Lung (tissue), 12 donors: ENCODE measurements around the gene ATAD3B. TPM values are rescaled to one million over a fixed set of nuclear protein-coding genes. Genes with fewer than 3 reads are reported as not detected.

Source experiments
- ATAC-seq: fragments of 200-7000 bp; cut with Tn5 transposase; one replicate; pipeline ENCODE4 v1.9.1; 2020; ENCODE audit warnings: moderate number of reproducible peaks; ENCODE audit not compliant: insufficient read depth, low FRiP score
- DNase-seq, 3 donors: peaks; one replicate each; pipeline ENCODE4 v3.0.0-alpha.2; 2013 to 2017
- H3K27ac ChIP-seq, 2 donors: one replicate each; pipeline ENCODE4 v1.5.1; 2013; ENCODE audit warnings: mild to moderate bottlenecking in 2 of 2, moderate library complexity in 2 of 2, control low read depth in 1 of 2, inconsistent platforms in 1 of 2, low read depth in 1 of 2, low read length in 1 of 2
- H3K27me3 ChIP-seq, 3 donors: one replicate each; pipeline ENCODE4 v1.5.1; 2013; ENCODE audit warnings: low read length in 2 of 3; ENCODE audit not compliant: control insufficient read depth in 3 of 3, insufficient read depth in 3 of 3
- H3K36me3 ChIP-seq, 4 donors: one replicate each; pipeline ENCODE4 v1.5.1; 2013; ENCODE audit warnings: low read length in 4 of 4, mild to moderate bottlenecking in 1 of 4, moderate library complexity in 1 of 4; ENCODE audit not compliant: control insufficient read depth in 4 of 4, insufficient read depth in 4 of 4
- H3K4me1 ChIP-seq, 5 donors: one replicate each; pipeline ENCODE4 v1.5.1; 2013; ENCODE audit warnings: low read length in 5 of 5, mild to moderate bottlenecking in 2 of 5, moderate library complexity in 1 of 5; ENCODE audit not compliant: control insufficient read depth in 5 of 5, insufficient read depth in 5 of 5
- H3K4me3 ChIP-seq: one replicate; pipeline ENCODE4 v1.5.1; 2013; ENCODE audit warnings: mild to moderate bottlenecking, control low read depth, moderate library complexity
- H3K9ac ChIP-seq, 2 donors: one replicate each; pipeline ENCODE4 v1.5.1; 2013; ENCODE audit warnings: low read length in 2 of 2, control low read depth in 1 of 2; ENCODE audit not compliant: insufficient read depth in 1 of 2
- H3K9me3 ChIP-seq, 4 donors: one replicate each; pipeline ENCODE4 v1.5.1; 2013; ENCODE audit warnings: low read length in 3 of 4, mild to moderate bottlenecking in 1 of 4, moderate library complexity in 1 of 4; ENCODE audit not compliant: control insufficient read depth in 4 of 4, insufficient read depth in 3 of 4
- WGBS, 2 donors: extraction: QIAGEN DNeasy Blood & Tissue Kit; methylation state at CpG; one replicate each; pipeline ENCODE4 v1.1.7; 2013; 5-methylcytosine and 5-hydroxymethylcytosine counted together
- polyA plus RNA-seq, 2 donors: library from polyadenylated mRNA; stranded (reverse); fragments of 200-250 nt; gene quantifications; one replicate each; pipeline ENCODE4 v1.2.1, GENCODE V29; 2013
- total RNA-seq, 2 donors: library from RNA; depleted of rRNA in 1 of 2; stranded (reverse); fragments of >200 nt in 1 of 2; gene quantifications; one replicate each; pipeline ENCODE4 v1.2.1, GENCODE V29; 2014 to 2021
- TF ChIP-seq, protein P1 (sequence below): IDR thresholded peaks from 2 replicates; pipeline ENCODE4 v1.5.1; 2012; ENCODE audit warnings: mild to moderate bottlenecking; ENCODE audit errors: control extremely low read depth, extremely low read depth
- donor health status: control.
- donor health status: control.
- donor health status: Bipolar disorder and iron deficiency.
- donor health status: healthy.
- donor health status: DM: yes; HTN: yes; CAD: no.

ATAD3B gene
- total and polyA plus RNA-seq, 4 donors = 21.6 to 39.0 (median 28.0) TPM

DNA sequence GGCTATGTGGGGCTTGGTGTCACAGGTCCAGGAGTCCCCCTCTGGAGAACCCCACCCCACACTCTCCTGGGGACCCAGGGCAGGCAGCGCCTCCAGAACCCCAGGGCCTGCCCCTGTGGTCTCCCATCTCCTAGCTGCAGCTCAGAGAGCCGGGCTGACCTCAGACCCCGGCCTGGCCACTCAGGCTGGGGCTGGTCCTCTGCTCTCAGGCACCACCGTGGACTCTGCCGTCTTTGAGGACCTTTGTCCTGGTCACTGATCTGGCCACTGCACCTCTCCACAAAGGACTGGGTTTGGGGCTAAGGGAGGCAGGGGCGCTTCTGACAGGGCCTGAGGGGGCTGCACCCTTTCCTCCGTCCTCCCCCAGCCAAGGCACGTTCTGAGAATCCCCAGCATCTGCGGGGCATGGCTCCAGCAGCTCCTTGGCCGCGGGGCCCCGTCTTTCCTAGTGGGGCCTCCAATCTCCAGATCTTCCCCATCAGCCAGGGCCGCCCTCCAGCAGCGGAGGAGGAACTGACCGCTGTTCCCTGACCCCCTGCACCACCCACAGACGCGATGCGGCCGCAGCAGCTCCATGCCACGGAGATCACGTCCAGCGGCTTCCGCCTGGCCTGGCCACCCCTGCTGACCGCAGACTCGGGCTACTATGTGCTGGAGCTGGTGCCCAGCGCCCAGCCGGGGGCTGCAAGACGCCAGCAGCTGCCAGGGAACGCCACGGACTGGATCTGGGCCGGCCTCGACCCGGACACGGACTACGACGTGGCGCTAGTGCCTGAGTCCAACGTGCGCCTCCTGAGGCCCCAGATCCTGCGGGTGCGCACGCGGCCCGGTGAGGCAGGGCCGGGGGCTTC, 32.8 kb upstream of the ATAD3B start:
- DNase-seq (no peak), ATAC-seq (no peak)
- WGBS, 2 donors = 92% methylated on average over 45 of the region's 45 CpGs
- H3K4me3 ChIP-seq = no peak overlapping the region
- H3K9ac ChIP-seq = no peak overlapping the region
- H3K27me3 ChIP-seq = no peaks in the 10 kb centered on the region
- no peaks in the 10 kb centered on the region for H3K9me3 ChIP-seq
- TF ChIP-seq, protein P1, sequence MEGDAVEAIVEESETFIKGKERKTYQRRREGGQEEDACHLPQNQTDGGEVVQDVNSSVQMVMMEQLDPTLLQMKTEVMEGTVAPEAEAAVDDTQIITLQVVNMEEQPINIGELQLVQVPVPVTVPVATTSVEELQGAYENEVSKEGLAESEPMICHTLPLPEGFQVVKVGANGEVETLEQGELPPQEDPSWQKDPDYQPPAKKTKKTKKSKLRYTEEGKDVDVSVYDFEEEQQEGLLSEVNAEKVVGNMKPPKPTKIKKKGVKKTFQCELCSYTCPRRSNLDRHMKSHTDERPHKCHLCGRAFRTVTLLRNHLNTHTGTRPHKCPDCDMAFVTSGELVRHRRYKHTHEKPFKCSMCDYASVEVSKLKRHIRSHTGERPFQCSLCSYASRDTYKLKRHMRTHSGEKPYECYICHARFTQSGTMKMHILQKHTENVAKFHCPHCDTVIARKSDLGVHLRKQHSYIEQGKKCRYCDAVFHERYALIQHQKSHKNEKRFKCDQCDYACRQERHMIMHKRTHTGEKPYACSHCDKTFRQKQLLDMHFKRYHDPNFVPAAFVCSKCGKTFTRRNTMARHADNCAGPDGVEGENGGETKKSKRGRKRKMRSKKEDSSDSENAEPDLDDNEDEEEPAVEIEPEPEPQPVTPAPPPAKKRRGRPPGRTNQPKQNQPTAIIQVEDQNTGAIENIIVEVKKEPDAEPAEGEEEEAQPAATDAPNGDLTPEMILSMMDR = no peak
- H3K4me1 ChIP-seq = peaks cover 0 to 42% (median 33%) of the 10 kb centered on the region in 5 donors
- H3K36me3 ChIP-seq = peaks cover 0 to 5% (median 0%) of the 10 kb centered on the region in 4 donors
- H3K27ac ChIP-seq = no peak overlapping the region

DNA sequence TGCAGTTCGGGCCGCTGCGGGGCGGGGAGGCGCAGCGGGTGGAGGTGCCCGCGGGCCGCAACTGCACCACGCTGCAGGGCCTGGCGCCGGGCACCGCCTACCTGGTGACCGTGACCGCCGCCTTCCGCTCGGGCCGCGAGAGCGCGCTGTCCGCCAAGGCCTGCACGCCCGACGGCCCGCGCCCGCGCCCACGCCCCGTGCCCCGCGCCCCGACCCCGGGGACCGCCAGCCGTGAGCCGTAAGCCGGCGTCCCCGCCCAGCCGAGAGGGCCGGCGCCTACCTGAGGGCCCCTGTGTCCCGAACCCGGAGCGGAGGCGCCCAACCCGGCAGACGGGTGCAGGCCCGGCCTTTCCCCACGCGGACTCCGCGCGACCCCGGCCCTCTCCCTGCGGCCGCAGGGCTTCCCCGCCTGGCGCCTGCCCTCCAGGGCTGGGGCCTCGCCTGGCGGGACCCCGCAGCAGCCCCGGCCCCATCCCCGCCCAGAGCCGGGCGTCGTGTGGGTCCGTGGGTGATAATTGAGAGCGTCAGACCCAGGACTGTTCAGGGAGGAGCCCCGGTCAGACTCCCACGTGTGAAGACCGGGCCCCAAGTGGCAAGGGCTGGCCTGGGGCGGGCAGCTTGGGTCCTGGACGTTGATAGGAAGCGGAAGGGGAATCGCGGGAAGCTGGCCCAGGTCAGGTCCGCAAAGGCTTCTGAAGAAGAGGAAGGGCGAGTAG, 31.9 kb upstream of the ATAD3B start:
- Histone ChIP-seq H3K36me3 (peaks cover 0 to 5% (median 0%) of the 10 kb centered on the region in 4 donors), H3K4me3 (no peak overlapping the region), H3K27me3 (no peaks in the 10 kb centered on the region), H3K27ac (no peak overlapping the region), H3K9me3 (no peaks in the 10 kb centered on the region), H3K4me1 (peaks cover 0 to 32% (median 24%) of the 10 kb centered on the region in 5 donors), H3K9ac (no peak overlapping the region)
- TF ChIP-seq, protein P1 = no peak
- no peak for DNase-seq
- no peak for ATAC-seq
- 87 to 92% methylated on average over 80 to 82 of the region's 82 CpGs for WGBS, 2 donors

DNA sequence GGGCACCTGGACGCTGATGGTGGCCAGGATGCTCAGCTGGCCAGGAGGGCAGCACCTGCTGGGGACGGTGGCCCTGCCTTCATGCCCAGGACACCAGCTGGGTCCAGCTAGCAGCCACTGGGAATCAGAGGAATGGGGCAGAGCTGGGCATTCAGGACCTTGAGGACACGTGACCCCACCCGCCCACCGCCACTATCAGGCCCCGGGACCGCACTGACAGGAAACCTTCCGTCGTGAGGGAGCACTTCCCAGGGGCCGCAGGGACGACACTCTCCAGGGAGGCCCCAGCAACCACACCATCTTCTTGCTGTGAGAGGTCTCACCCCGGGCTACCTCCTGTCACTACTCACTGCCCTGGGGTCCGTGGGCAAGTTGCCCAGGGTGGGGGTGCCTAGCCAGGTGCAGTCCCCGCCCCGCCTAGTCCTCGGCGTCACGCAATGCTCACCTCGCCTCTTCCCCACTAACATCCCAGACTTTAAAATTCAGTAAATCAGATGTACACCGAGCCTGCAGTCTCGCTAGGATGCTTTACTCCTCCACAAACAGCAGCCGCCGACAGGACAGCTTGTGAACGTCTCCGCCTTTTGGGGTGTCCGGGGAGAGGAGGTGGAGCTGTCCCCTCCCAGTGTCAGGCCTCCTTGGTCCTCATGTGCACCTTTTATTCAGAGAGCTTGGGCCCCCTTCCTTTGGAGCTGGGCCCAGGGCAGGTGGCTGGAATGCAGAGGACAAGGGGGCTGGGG, 31.1 kb upstream of the ATAD3B start:
- Histone ChIP-seq H3K27ac (no peak overlapping the region), H3K4me1 (peaks cover 0 to 25% (median 17%) of the 10 kb centered on the region in 5 donors), H3K9ac (no peak overlapping the region), H3K36me3 (peaks cover 0 to 5% (median 0%) of the 10 kb centered on the region in 4 donors), H3K4me3 (no peak overlapping the region), H3K9me3 (no peaks in the 10 kb centered on the region), H3K27me3 (no peaks in the 10 kb centered on the region)
- ATAC-seq (no peak), DNase-seq (no peak)
- 78 to 80% methylated on average over 26 of the region's 26 CpGs for WGBS, 2 donors
- TF ChIP-seq, protein P1 = no peak
